Kidney (tissue), 14 donors: ENCODE results near the gene GAR1. TPM values are rescaled to one million over a fixed set of nuclear protein-coding genes. Genes with fewer than 3 reads are reported as not detected.
A peak's percentile ranks its signal among the peaks of the same experiment; 100 is the strongest.

Source experiments
- DNase-seq, 5 donors: peaks; one replicate each; pipeline ENCODE4 v3.0.0-alpha.2; 2013 to 2020
- FAIRE-seq: peaks from 2 replicates; lab custom pipeline; 2012; peaks lifted over from hg19 to GRCh38; lab: Jason Lieb, UNC
- H3K27ac ChIP-seq, 2 donors: one replicate each; pipeline ENCODE4 v1.7.0; 2013; ENCODE audit warnings: low read depth in 2 of 2, low read length in 2 of 2, inconsistent platforms in 1 of 2
- H3K27me3 ChIP-seq: one replicate; pipeline ENCODE4 v1.7.1; 2013; ENCODE audit warnings: low read length, inconsistent platforms; ENCODE audit not compliant: control insufficient read depth, insufficient read depth
- H3K36me3 ChIP-seq, 3 donors: one replicate each; pipeline versions ENCODE4 v1.7.0 to v1.7.1; 2013; ENCODE audit warnings: low read length in 3 of 3, control low read depth in 1 of 3, inconsistent platforms in 1 of 3; ENCODE audit not compliant: insufficient read depth in 3 of 3, control insufficient read depth in 2 of 3
- H3K4me1 ChIP-seq, 3 donors: one replicate each; pipeline versions ENCODE4 v1.7.0 to v1.7.1; 2013; ENCODE audit warnings: low read length in 3 of 3, inconsistent platforms in 1 of 3, low read depth in 1 of 3; ENCODE audit not compliant: control insufficient read depth in 2 of 3, insufficient read depth in 2 of 3
- H3K4me3 ChIP-seq, 3 donors: one replicate each; pipeline versions ENCODE4 v1.7.0 to v1.8.1; 2013; ENCODE audit warnings: low read length in 3 of 3, control low read depth in 1 of 3, inconsistent platforms in 1 of 3
- H3K9ac ChIP-seq, 3 donors: one replicate each; pipeline versions ENCODE4 v1.7.0 to v1.7.1; 2013; ENCODE audit warnings: low read length in 3 of 3, control low read depth in 1 of 3, inconsistent platforms in 1 of 3
- H3K9me3 ChIP-seq, 3 donors: one replicate each; pipeline versions ENCODE4 v1.7.0 to v1.7.1; 2013; ENCODE audit warnings: low read length in 3 of 3, control low read depth in 1 of 3, inconsistent platforms in 1 of 3; ENCODE audit not compliant: control insufficient read depth in 2 of 3, insufficient read depth in 1 of 3
- CTCF ChIP-seq: IDR thresholded peaks from 3 replicates; pipeline ENCODE4 v1.5.1; 2012; ENCODE audit warnings: mild to moderate bottlenecking, moderate library complexity, borderline replicate concordance; ENCODE audit not compliant: insufficient read depth; ENCODE audit errors: extremely low read depth
- intact Hi-C: fragments of 100-400 bp; cut with DNase I; formaldehyde crosslinking; loops from one replicate; pipeline ENCODE4 v1.11.1; 2022
- polyA plus RNA-seq: library from polyadenylated mRNA; stranded (reverse); fragments of 350-450 nt; fragmentation: Illumina TruSeq; extraction: RNeasy Lipid Tissue Mini Kit (QIAGEN cat#74804); gene quantifications from one replicate; pipeline ENCODE4 v1.2.3, GENCODE V29; 2014; ENCODE audit warnings: low read depth, low replicate concordance; ENCODE audit not compliant: insufficient read depth
- total RNA-seq: library from RNA; stranded (reverse); fragmentation: NEBNext Ultra II Directional; extraction: Animal tissue kit (Norgen Biotek cat#: 25700); gene quantifications from one replicate; pipeline ENCODE4 v1.2.1, GENCODE V29; 2021
- donor health status: control.
- donor health status: control.
- donor health status: control.
- donor health status: control.
- donor health status: control.
- donor health status: DM: yes; HTN: yes; CAD: no.
- donor health status: Normal renal cell carcinoma (clear cell type).

The GAR1 gene
- total and polyA plus RNA-seq, 2 donors from 2014 or later, result 14.9 to 21.0 TPM

- no peaks in the 10 kb centered on the region for H3K27me3 ChIP-seq
- intact Hi-C loops, result no loop called here
- no peaks in the 10 kb centered on the region for H3K36me3 ChIP-seq
- H3K9ac ChIP-seq, result no peak overlapping the region
- H3K4me3 ChIP-seq, result no peak overlapping the region
- DNase-seq, result no peak
- no peaks in the 10 kb centered on the region for H3K4me1 ChIP-seq
- no peak for TF ChIP-seq CTCF
- no peaks in the 10 kb centered on the region for H3K9me3 ChIP-seq
- H3K27ac ChIP-seq, result no peak overlapping the region
- FAIRE-seq, result no peak
Measured at GRCh38 chr4:109787807-109788206, 27.8 kb upstream of the GAR1 start.

- Histone ChIP-seq H3K27me3 (no peaks in the 10 kb centered on the region), H3K4me3 (no peak overlapping the region), H3K9ac (no peak overlapping the region), H3K4me1 (no peaks in the 10 kb centered on the region), H3K9me3 (peaks cover 0 to 11% (median 0%) of the 10 kb centered on the region in 3 donors), H3K36me3 (no peaks in the 10 kb centered on the region), H3K27ac (no peak overlapping the region)
- intact Hi-C loops, result no loop called here
- TF ChIP-seq CTCF, result no peak
- FAIRE-seq (no peak), DNase-seq (no peak)
Measured at GRCh38 chr4:109795059-109795458, 20.5 kb upstream of the GAR1 start.

- DNase-seq, result no peak
- Histone ChIP-seq H3K9ac (no peak overlapping the region), H3K9me3 (peaks cover 0 to 11% (median 0%) of the 10 kb centered on the region in 3 donors), H3K27me3 (no peaks in the 10 kb centered on the region), H3K36me3 (no peaks in the 10 kb centered on the region), H3K27ac (no peak overlapping the region), H3K4me3 (peak overlapping the region in 1 of 3 donors; percentile 23), H3K4me1 (peaks cover 0 to 8% (median 7%) of the 10 kb centered on the region in 3 donors)
- no peak for FAIRE-seq
- intact Hi-C loops, result no loop called here
- no peak for TF ChIP-seq CTCF
Measured at GRCh38 chr4:109798866-109799265, 16.7 kb upstream of the GAR1 start.
